Spleen (tissue), 11 donors: ENCODE data around the gene CCDC61. TPM values are rescaled to one million over a fixed set of nuclear protein-coding genes. Genes with fewer than 3 reads are reported as not detected.
A peak's percentile ranks its signal among the peaks of the same experiment; 100 is the strongest.

Experiments used
- DNase-seq: peaks from one replicate; pipeline ENCODE4 v3.0.0-alpha.2; 2020
- H3K27ac ChIP-seq, 8 donors: fragments of 200-600 bp; sonication (generic) in 7 of 8; 1 replicate in 4 of 8; 2 replicates in 4 of 8; pipeline versions ENCODE4 v1.5.0 to v1.8.0; 2016 to 2021; ENCODE audit warnings: inconsistent platforms in 4 of 8, mild to moderate bottlenecking in 4 of 8, moderate library complexity in 1 of 8
- H3K27me3 ChIP-seq, 7 donors: fragments of 200-600 bp; sonication (generic) in 6 of 7; replicated peaks in 1 of 7; 1 replicate in 4 of 7; 2 replicates in 3 of 7; pipeline versions ENCODE4 v1.5.0 to v1.8.0; 2016 to 2021; ENCODE audit warnings: inconsistent platforms in 3 of 7, mild to moderate bottlenecking in 1 of 7
- H3K36me3 ChIP-seq, 6 donors: fragments of 200-600 bp; sonication (generic) in 5 of 6; 1 replicate in 4 of 6; 2 replicates in 2 of 6; pipeline versions ENCODE4 v1.5.0 to v1.8.0; 2016 to 2021; ENCODE audit warnings: inconsistent platforms in 2 of 6
- H3K4me1 ChIP-seq, 6 donors: fragments of 200-600 bp; sonication (generic) in 5 of 6; 1 replicate in 3 of 6; 2 replicates in 3 of 6; pipeline versions ENCODE4 v1.5.0 to v1.8.0; 2016 to 2021; ENCODE audit warnings: inconsistent platforms in 3 of 6
- H3K4me3 ChIP-seq, 8 donors: fragments of 200-600 bp; sonication (generic) in 7 of 8; 1 replicate in 4 of 8; 2 replicates in 4 of 8; pipeline versions ENCODE4 v1.5.0 to v1.8.0; 2016 to 2021; ENCODE audit warnings: inconsistent platforms in 4 of 8, mild to moderate bottlenecking in 4 of 8, moderate library complexity in 2 of 8
- H3K9me3 ChIP-seq, 8 donors: fragments of 200-600 bp; sonication (generic) in 7 of 8; 1 replicate in 4 of 8; 2 replicates in 4 of 8; pipeline versions ENCODE4 v1.5.0 to v1.8.0; 2016 to 2021; ENCODE audit warnings: inconsistent platforms in 4 of 8
- POLR2A ChIP-seq, 3 donors: fragments of 450-650 bp; IDR thresholded peaks; one replicate each; pipeline ENCODE4 v1.5.1; 2017; ENCODE audit warnings: antibody characterized with exemption in 3 of 3, mild to moderate bottlenecking in 1 of 3
- POLR2AphosphoS5 ChIP-seq, 3 donors: sonication (generic); formaldehyde crosslinking; IDR thresholded peaks; one replicate each; pipeline ENCODE4 v1.5.1; 2017; ENCODE audit warnings: antibody characterized with exemption in 3 of 3
- WGBS, 5 donors: extraction: QIAGEN DNeasy Blood & Tissue Kit in 3 of 5; methylation state at CpG; one replicate each; pipeline versions ENCODE4 v1.1.5 to v1.1.7; 2013 to 2018; 5-methylcytosine and 5-hydroxymethylcytosine counted together
- intact Hi-C: fragments of 100-400 bp; cut with DNase I; formaldehyde crosslinking; loops from one replicate; pipeline ENCODE4 v1.15.0; 2023; ENCODE audit warnings: low total_unique reads
- polyA plus RNA-seq, 3 donors: library from polyadenylated mRNA; stranded (reverse); fragments of 200-250 nt; gene quantifications; one replicate each; pipeline ENCODE4 v1.2.1, GENCODE V29; 2013
- total RNA-seq, 7 donors: library from RNA; depleted of rRNA in 3 of 7; stranded (reverse); fragments of >200 nt in 3 of 7; fragmentation: NEBNext Ultra II Directional in 4 of 7; extraction: Animal tissue kit (Norgen Biotek cat#: 25700) in 4 of 7; gene quantifications; one replicate each; pipeline versions ENCODE4 v1.1.0 to v1.2.1, GENCODE V29; 2016 to 2021
- TF ChIP-seq, protein P1 (sequence below), 11 experiments: fragments of 200-600 bp in 7 of 11; fragments of 450-650 bp in 4 of 11; sonication (generic) in 4 of 11; IDR thresholded peaks in 8 of 11; conservative IDR thresholded peaks in 3 of 11; 1 replicate in 7 of 11; 2 replicates in 4 of 11; pipeline versions ENCODE4 v1.4.0 to v1.8.0; 2016 to 2021; ENCODE audit warnings: antibody characterized with exemption in 11 of 11, inconsistent platforms in 4 of 11, mild to moderate bottlenecking in 1 of 11
- donor health status: healthy with polysubstance abuse.
- donor health status: DM: no; HTN: no; CAD: no; lungs with moderate emphysema.
- donor health status: DM: no; HTN: no; CAD: no.
- donor health status: Bipolar disorder and iron deficiency.
- donor health status: healthy.
- donor health status: DM: no; HTN: no; CAD: no.
- donor health status: DM: yes; HTN: yes; CAD: no.

The CCDC61 gene
- total and polyA plus RNA-seq, 10 donors: 5.0 to 24.6 (median 16.7) TPM

DNA sequence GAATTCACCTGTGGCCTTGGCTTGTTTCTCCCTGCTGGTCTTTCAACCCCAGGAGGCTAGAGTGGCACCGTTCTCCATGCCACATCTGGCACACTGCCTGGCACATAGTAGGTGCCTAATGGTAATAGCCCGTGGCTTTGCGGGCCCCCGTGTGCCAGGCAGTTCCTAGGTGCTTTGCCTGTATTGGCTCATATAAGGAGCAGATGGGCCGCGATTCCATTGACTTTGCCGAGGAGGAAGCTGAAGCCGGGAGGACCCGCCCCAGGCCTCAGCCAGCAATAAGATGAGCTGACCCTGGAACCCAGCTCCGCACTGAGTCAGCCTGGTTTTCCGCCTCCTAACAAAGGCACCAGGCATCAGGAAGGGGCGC lies 26.8 kb downstream of the CCDC61 start:
- no peak for DNase-seq
- H3K27ac ChIP-seq: peak overlapping the region in 6 of 8 donors; percentile 61 to 93 (median 86)
- no peaks in the 10 kb centered on the region for H3K9me3 ChIP-seq
- H3K27me3 ChIP-seq: peaks cover 2 to 55% (median 21%) of the 10 kb centered on the region in 7 donors
- peak overlapping the region in 5 of 8 donors; percentile 21 to 52 (median 32) for H3K4me3 ChIP-seq
- peaks cover 0 to 39% (median 7%) of the 10 kb centered on the region in 6 donors for H3K4me1 ChIP-seq
- no peak for TF ChIP-seq POLR2A (IDR thresholded peaks at IDR 0.05)
- no peak for TF ChIP-seq POLR2AphosphoS5 (IDR thresholded peaks at IDR 0.05)
- TF ChIP-seq, protein P1, sequence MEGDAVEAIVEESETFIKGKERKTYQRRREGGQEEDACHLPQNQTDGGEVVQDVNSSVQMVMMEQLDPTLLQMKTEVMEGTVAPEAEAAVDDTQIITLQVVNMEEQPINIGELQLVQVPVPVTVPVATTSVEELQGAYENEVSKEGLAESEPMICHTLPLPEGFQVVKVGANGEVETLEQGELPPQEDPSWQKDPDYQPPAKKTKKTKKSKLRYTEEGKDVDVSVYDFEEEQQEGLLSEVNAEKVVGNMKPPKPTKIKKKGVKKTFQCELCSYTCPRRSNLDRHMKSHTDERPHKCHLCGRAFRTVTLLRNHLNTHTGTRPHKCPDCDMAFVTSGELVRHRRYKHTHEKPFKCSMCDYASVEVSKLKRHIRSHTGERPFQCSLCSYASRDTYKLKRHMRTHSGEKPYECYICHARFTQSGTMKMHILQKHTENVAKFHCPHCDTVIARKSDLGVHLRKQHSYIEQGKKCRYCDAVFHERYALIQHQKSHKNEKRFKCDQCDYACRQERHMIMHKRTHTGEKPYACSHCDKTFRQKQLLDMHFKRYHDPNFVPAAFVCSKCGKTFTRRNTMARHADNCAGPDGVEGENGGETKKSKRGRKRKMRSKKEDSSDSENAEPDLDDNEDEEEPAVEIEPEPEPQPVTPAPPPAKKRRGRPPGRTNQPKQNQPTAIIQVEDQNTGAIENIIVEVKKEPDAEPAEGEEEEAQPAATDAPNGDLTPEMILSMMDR (IDR thresholded peaks at IDR 0.05 in 8 of 11, conservative IDR thresholded peaks at IDR 0.05 in 3 of 11): no peak
- WGBS, 5 donors: 42 to 67% (median 57%) methylated on average over 10 to 12 of the region's 12 CpGs
- peaks cover 0 to 20% (median 2%) of the 10 kb centered on the region in 6 donors for H3K36me3 ChIP-seq
- intact Hi-C loops: no loop called here

DNA sequence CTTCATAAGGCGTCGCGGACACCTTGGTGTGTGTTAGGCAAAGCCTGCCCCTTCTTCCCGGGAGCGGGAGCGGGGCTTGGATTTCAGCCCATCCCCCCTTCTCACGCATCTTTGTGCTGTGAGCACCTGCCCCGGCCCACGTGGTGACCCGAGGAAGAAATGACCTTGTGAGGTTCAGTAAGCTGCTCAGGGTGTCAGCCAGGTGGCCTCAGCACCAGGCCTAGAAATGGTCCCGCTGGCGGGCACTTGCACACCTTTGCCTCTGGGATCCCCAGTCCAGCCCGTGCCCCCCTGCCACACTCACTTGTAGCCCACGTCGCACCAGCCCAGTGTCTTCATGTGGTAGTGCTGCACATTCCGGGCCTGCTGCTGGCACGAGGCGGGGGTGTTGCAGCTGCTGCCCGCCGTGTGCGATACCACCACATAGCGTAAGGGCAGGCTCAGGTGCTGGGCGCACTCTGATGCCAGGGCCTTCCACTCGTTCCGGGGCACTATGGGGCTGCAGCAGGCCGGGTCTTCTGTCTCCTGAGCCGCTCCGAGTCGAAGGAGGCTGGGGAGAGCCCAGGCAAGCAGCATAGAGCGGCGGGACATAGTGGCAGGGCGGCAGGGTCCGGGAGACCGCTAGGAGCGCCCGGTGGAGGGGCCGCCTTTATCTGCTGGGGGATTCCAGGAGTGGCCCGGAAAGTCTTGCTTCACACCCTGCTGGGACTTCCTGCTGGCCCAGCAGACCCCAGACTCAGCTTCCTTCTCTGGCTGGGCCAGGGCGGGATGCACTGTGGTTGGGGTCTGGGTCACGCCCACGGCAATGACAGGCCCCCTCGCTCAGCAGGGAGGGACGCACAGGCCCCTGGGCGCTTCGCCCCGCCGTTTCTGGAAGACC lies 27.4 kb downstream of the CCDC61 start, which contains the start of gene PGLYRP1:
PGLYRP1 (minus strand) TSS at position 623 of the 880 bp plus-strand sequence; CDS start at position 591, 32 bp downstream.
- peaks cover 2 to 61% (median 21%) of the 10 kb centered on the region in 7 donors for H3K27me3 ChIP-seq
- no peaks in the 10 kb centered on the region for H3K9me3 ChIP-seq
- H3K4me3 ChIP-seq: peak within 1 kb of the TSS in 6 of 8 donors; percentile 13 to 52 (median 29)
- H3K27ac ChIP-seq: peak within 1 kb of the TSS in 7 of 8 donors; percentile 61 to 93 (median 86)
- TF ChIP-seq, protein P1 (IDR thresholded peaks at IDR 0.05 in 8 of 11, conservative IDR thresholded peaks at IDR 0.05 in 3 of 11): peak in 1 of 11 experiments; percentile 10
- peak in 1 of 3 donors; percentile 48 for TF ChIP-seq POLR2AphosphoS5 (IDR thresholded peaks at IDR 0.05)
- TF ChIP-seq POLR2A (IDR thresholded peaks at IDR 0.05): no peak
- intact Hi-C loops: no loop called here
- 24 to 48% (median 25%) methylated on average over 20 to 47 of the region's 47 CpGs for WGBS, 5 donors
- DNase-seq: peak; percentile 87
- H3K36me3 ChIP-seq: peaks cover 0 to 20% (median 2%) of the 10 kb centered on the region in 6 donors
- H3K4me1 ChIP-seq: peaks cover 0 to 36% (median 4%) of the 10 kb centered on the region in 6 donors

DNA sequence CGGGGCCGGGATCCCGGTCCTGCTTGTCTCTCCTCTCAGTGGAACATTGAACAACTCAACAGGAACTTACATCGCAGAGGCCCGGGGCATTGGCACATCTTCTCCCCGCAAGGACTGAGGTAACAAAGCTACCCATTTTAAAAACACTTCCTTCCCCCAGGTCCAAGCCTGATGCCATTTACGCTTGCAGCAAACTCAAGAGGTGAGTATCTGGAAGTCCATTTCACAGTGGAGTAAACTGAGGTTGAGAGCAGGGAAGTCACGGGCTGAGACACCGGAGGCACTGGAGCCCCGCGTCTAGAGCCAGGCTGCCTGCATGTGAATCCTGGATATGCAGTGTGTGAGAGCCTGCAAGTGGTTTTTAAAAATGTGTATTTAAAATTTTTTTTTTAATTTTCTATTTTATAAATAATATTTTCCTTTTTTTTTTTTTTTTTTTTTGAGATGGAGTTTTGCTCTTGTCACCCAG lies 28.1 kb downstream of the CCDC61 start:
- Histone ChIP-seq H3K27me3 (peaks cover 2 to 68% (median 21%) of the 10 kb centered on the region in 7 donors), H3K36me3 (peaks cover 0 to 14% (median under 1%) of the 10 kb centered on the region in 6 donors), H3K4me1 (peaks cover 0 to 40% (median 4%) of the 10 kb centered on the region in 6 donors), H3K9me3 (no peaks in the 10 kb centered on the region), H3K27ac (peak overlapping the region in 7 of 8 donors; percentile 61 to 93 (median 86)), H3K4me3 (peak overlapping the region in 5 of 8 donors; percentile 21 to 52 (median 32))
- no peak for DNase-seq
- intact Hi-C loops: no loop called here
- TF ChIP-seq, protein P1 (IDR thresholded peaks at IDR 0.05 in 8 of 11, conservative IDR thresholded peaks at IDR 0.05 in 3 of 11): no peak
- TF ChIP-seq POLR2A (IDR thresholded peaks at IDR 0.05): no peak
- TF ChIP-seq POLR2AphosphoS5 (IDR thresholded peaks at IDR 0.05): no peak
- WGBS, 5 donors: 36 to 62% (median 47%) methylated on average over 9 to 11 of the region's 11 CpGs
